AML-193 (cell line): ENCODE data around the gene TEX261.

ENCODE experiments used
- DNase-seq, 2 experiments: peaks; one replicate each; lab custom pipeline; 2025; lab: John Stamatoyannopoulos, UW

TEX261 gene

GRCh38 chr2:70936979-70937811, 57.5 kb downstream of the TEX261 start:
- DNase-seq = no peak

GRCh38 chr2:70936165-70936978, 58.3 kb downstream of the TEX261 start:
- DNase-seq = no peak
